ENCODE results near the gene SOX13. TPM values are rescaled to one million over a fixed set of nuclear protein-coding genes. Genes with fewer than 3 reads are reported as not detected.

Gene SOX13
- total RNA-seq, 4 donors from 2014 or later, result 10.8 to 52.0 (median 18.7) TPM

DNA sequence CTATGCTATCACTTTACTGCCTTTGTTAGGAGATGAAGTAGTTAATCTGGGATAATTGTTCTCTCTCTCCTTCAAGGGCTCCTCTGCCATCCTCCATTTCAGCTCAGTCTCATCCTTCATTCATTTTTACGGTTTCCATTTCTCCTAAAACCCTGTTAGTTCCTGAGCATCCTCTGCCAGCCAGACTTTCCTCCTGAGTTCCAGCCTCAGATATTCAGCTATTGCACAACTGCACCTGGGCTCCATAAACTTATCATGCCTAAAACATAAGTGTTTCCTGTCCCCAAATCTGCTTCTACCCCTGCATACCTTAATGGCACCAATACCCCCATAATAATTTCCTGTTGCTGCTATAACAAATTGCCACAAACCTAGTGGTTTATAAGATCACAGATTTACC, 39.6 kb upstream of the SOX13 start:
- no peak for TF ChIP-seq CTCF (IDR thresholded peaks at IDR 0.05)
- no peak for ATAC-seq (ENCODE audit: low FRiP score)
- DNase-seq (ENCODE audit: low spot score), result no peak

DNA sequence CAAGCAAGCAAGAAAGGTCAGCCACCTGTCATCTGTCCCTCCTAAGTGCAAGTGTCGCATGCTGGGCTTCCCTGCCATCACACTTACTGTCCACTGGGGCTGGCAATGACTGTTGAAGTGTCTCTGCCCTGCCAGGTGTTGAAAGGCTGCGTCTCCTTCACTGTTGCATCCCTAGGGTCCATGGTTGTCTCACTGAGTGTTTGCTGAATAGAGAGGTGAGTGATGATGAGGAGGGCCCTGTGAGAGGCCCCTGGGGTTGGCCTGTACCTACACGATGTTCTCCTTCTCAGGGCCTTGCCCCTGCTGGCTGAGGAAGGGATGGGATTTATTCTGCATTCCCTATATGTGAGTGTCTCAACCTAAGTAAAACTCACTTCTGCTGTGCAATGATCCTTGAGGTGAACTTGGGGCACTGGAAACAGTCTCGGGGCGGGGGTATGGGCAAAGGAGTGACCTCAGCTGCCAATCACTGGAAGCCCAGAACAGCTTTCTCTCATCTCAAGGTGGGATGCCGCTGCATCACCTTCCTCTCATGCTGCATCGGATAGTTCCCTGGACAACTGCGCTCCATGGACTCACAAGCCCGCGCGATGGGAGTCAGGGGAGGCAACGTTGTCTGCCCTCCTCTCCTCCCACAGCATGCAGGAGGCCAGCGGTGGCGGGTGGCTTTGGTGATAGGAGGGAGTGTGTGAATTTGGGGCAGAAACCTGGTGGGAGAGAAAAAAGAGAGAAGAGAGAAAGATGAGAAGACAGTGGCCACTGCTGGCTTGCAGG, 35.8 kb upstream of the SOX13 start:
- no peak for TF ChIP-seq CTCF (IDR thresholded peaks at IDR 0.05)

DNA sequence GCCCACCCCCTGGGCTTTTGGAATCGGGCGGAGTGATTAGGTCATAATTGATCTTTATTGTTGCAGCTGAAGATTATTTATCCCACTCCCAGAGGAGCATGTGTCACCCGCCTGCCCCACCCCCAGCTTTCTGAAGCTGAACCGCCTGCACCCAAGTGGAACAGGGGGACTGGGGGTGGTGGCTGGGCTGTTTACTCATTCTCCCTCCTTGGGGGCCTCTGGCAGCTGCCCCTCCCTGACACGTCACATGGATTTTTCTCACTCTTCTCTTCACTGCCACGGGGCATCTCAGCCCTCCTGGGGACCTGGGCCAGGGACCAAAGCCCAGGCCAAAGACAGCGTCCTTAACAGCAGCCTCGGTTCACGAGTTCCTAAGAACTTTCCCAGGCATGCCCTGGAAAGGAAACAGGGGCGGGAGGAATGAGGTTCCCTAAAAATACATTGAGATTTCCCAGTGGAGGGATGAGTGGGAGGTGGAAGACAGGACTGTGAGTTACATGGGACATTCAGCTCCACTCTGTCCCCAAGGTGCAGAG, 31.6 kb upstream of the SOX13 start:
- TF ChIP-seq CTCF (IDR thresholded peaks at IDR 0.05), result no peak
- no peak for DNase-seq (ENCODE audit: low spot score)
- ATAC-seq (ENCODE audit: low FRiP score), result no peak

More for the DNA sequence above, 35.8 kb upstream of the SOX13 start:
- ATAC-seq (ENCODE audit: low FRiP score), result no peak
- DNase-seq (ENCODE audit: low spot score), result no peak

DNA sequence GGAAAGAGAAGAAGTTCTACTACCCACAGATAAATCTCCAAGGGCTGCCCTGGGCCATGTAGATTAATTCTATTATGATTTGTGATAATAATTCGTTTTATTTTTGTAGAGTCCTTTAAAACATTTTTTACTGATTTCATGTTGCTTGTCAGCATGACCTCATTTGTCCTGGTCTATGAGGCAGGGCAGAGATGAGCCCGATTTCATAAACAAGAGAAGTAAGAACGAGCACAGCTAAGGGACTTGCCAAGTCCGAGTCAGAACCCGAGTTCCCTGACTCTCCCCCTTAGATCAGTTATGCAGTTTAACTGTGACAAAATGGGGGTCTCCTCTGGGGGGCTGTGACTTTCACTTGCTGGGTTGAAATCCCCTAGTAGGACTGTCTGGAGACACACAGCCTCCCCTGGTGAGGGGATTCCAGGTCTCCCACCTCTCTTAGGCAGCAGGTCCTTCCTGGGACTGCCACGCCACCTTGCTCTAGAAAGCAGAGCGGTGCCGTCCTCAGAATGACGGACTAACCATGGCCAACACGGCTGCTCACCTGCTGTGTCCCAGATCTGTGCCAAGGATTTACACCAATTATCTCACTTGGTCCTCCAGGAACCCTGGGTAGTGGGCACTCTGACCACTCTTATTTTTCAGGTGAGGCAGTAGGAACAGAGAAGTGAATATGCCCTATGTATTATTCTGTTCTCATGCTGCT, 31.0 kb upstream of the SOX13 start:
- DNase-seq (ENCODE audit: low spot score) (no peak), ATAC-seq (ENCODE audit: low FRiP score) (peak; percentile 62)
- no peak for TF ChIP-seq CTCF (IDR thresholded peaks at IDR 0.05)

- ATAC-seq (ENCODE audit: low FRiP score), result no peak
- TF ChIP-seq CTCF (IDR thresholded peaks at IDR 0.05), result no peak
- no peak for DNase-seq (ENCODE audit: low spot score)
Observed at GRCh38 chr1:204042516-204042915, 30.4 kb upstream of the SOX13 start.

GRCh38 chr1:204043680-204044079, 29.2 kb upstream of the SOX13 start:
- TF ChIP-seq CTCF (IDR thresholded peaks at IDR 0.05), result no peak
- DNase-seq (ENCODE audit: low spot score), result no peak
- ATAC-seq (ENCODE audit: low FRiP score), result no peak
